ENCODE measurements around the gene CDK4. TPM values are rescaled to one million over a fixed set of nuclear protein-coding genes. Genes with fewer than 3 reads are reported as not detected.

Gene CDK4
- total and polyA plus RNA-seq, 2 of the 13 experiments (the other 11 are each of a cell fraction or from before 2014, with no cell fraction given), result 191 to 209 TPM

- Histone ChIP-seq H3K4me2 (ENCODE audit: low read depth, low read length) (no peak overlapping the region), H3K4me1 (ENCODE audit: insufficient read depth, low read length) (no peaks in the 10 kb centered on the region), H3K79me2 (ENCODE audit: insufficient read depth, low read length) (no peaks in the 10 kb centered on the region), H3K27ac (ENCODE audit: extremely low read length, insufficient read depth, low read length) (no peak overlapping the region), H4K20me1 (ENCODE audit: insufficient read depth, low read length) (no peaks in the 10 kb centered on the region), H3K4me3 (replicated peaks in 1 of 3; ENCODE audit: insufficient read depth in 1 of 3, low read depth in 2 of 3, low read length in 3 of 3) (no peak overlapping the region), H2AFZ (ENCODE audit: low read length) (no peak overlapping the region), H3K9ac (ENCODE audit: insufficient read depth, low read depth, low read length) (no peak overlapping the region), H3K9me3 (ENCODE audit: low read length) (no peaks in the 10 kb centered on the region), H3K36me3 (replicated peaks in 1 of 2; ENCODE audit: control insufficient read depth in 1 of 2, insufficient read depth in 2 of 2, low read length in 2 of 2) (peaks cover 0 to 4% of the 10 kb centered on the region in 2 experiments; a peak in 3 of 5 replicates), H3K27me3 (ENCODE audit: control insufficient read depth in 1 of 2, insufficient read depth in 2 of 2, low read length in 2 of 2) (no peaks in the 10 kb centered on the region)
- no peak for ATAC-seq
- BruUV-seq (replicated peaks), result no TSS peak
- TF ChIP-seq CBX5 (CRISPR knock-in tag; IDR thresholded peaks at IDR 0.05; ENCODE audit: borderline replicate concordance) (no peak), ESRRA (CRISPR knock-in tag; IDR thresholded peaks at IDR 0.05; ENCODE audit: low read depth) (no peak), RNF219 (CRISPR knock-in tag; IDR thresholded peaks at IDR 0.05) (no peak)
- intact Hi-C loops (cut with micrococcal nuclease; ENCODE audit: unreplicated experiment), result no loop called here
- in situ Hi-C loops (cut with HindIII; ENCODE audit: extremely low pct_ligation_motif_present, low pct_unique_long_range_greater_than_20kb), result no loop called here
- FAIRE-seq, result no peak
- POLR2A ChIA-PET, result no interaction called here
- CTCF ChIA-PET (ENCODE audit: low intra/inter-chr PET ratio, low total read pairs), result no interaction called here
- DNase-seq (ENCODE audit: low spot score), result no peak
- 91% methylated on average over 3 of the region's 3 CpGs for WGBS (ENCODE audit: low lambda C conversion rate)
Observed at GRCh38 chr12:57707250-57707649, 44.9 kb downstream of the CDK4 start.

GRCh38 chr12:57700317-57700716, 51.8 kb downstream of the CDK4 start:
- intact Hi-C loops (cut with micrococcal nuclease; ENCODE audit: unreplicated experiment) (no loop called here), in situ Hi-C loops (cut with HindIII; ENCODE audit: extremely low pct_ligation_motif_present, low pct_unique_long_range_greater_than_20kb) (no loop called here)
- Histone ChIP-seq H3K27ac (ENCODE audit: extremely low read length, insufficient read depth, low read length) (no peak overlapping the region), H3K4me3 (replicated peaks in 1 of 3; ENCODE audit: insufficient read depth in 1 of 3, low read depth in 2 of 3, low read length in 3 of 3) (no peak overlapping the region), H3K4me1 (ENCODE audit: insufficient read depth, low read length) (peaks cover 29% of the 10 kb centered on the region), H2AFZ (ENCODE audit: low read length) (no peak overlapping the region), H3K9me3 (ENCODE audit: low read length) (no peaks in the 10 kb centered on the region), H3K27me3 (ENCODE audit: control insufficient read depth in 1 of 2, insufficient read depth in 2 of 2, low read length in 2 of 2) (no peaks in the 10 kb centered on the region), H3K79me2 (ENCODE audit: insufficient read depth, low read length) (no peaks in the 10 kb centered on the region), H3K4me2 (ENCODE audit: low read depth, low read length) (no peak overlapping the region), H3K36me3 (replicated peaks in 1 of 2; ENCODE audit: control insufficient read depth in 1 of 2, insufficient read depth in 2 of 2, low read length in 2 of 2) (peaks cover 8 to 22% of the 10 kb centered on the region in 2 experiments; a peak in 4 of 5 replicates), H4K20me1 (ENCODE audit: insufficient read depth, low read length) (no peaks in the 10 kb centered on the region), H3K9ac (ENCODE audit: insufficient read depth, low read depth, low read length) (no peak overlapping the region)
- BruUV-seq (replicated peaks), result no TSS peak
- ChIA-PET POLR2A (no interaction called here), CTCF (ENCODE audit: low intra/inter-chr PET ratio, low total read pairs) (no interaction called here)
- DNase-seq (ENCODE audit: low spot score), result no peak
- WGBS (ENCODE audit: low lambda C conversion rate), result 92% methylated on average over 2 of the region's 2 CpGs
- no peak for FAIRE-seq
- ATAC-seq, result no peak
- no peak for TF ChIP-seq SRSF1 (optimal IDR thresholded peaks at IDR 0.05; ENCODE audit: low read depth, low read length)
- no peak for TF ChIP-seq CBX1 (IDR thresholded peaks at IDR 0.05; ENCODE audit: low read depth)
- no peak for TF ChIP-seq ZFP36L1 (CRISPR knock-in tag; IDR thresholded peaks at IDR 0.05)
- no peak for TF ChIP-seq DPF2 (CRISPR knock-in tag; IDR thresholded peaks at IDR 0.05; ENCODE audit: borderline replicate concordance, low read depth)
- TF ChIP-seq NPAS2 (CRISPR knock-in tag; IDR thresholded peaks at IDR 0.05; ENCODE audit: borderline replicate concordance), result no peak
- no peak for TF ChIP-seq FOXP1 (IDR thresholded peaks at IDR 0.05)
- TF ChIP-seq FOXP1 (CRISPR knock-in tag; IDR thresholded peaks at IDR 0.05), result no peak
- TF ChIP-seq RFXANK (CRISPR knock-in tag; IDR thresholded peaks at IDR 0.05), result no peak
- no peak for TF ChIP-seq ARHGAP35 (CRISPR knock-in tag; IDR thresholded peaks at IDR 0.05; ENCODE audit: borderline replicate concordance)
- TF ChIP-seq CENPX (CRISPR knock-in tag; IDR thresholded peaks at IDR 0.05), result no peak
- TF ChIP-seq BATF2 (CRISPR knock-in tag; IDR thresholded peaks at IDR 0.05), result no peak
- no peak for TF ChIP-seq SMC3 (IDR thresholded peaks at IDR 0.05; ENCODE audit: low read length)
- TF ChIP-seq RXRA (CRISPR knock-in tag; IDR thresholded peaks at IDR 0.05), result no peak
- no peak for TF ChIP-seq PAX8 (CRISPR knock-in tag; IDR thresholded peaks at IDR 0.05; ENCODE audit: borderline replicate concordance)
- TF ChIP-seq PBX2 (CRISPR knock-in tag; IDR thresholded peaks at IDR 0.05), result no peak
